EH (cell line): ENCODE results near the gene FEM1B.

Experiments
- DNase-seq: peaks from one replicate; pipeline ENCODE4 v3.0.0-alpha.2; 2015; ENCODE audit warnings: low read depth

Gene FEM1B

GRCh38 chr15:68326711-68327354 is 49.3 kb downstream of the FEM1B start:
- DNase-seq = no peak

GRCh38 chr15:68328443-68328842 is 50.9 kb downstream of the FEM1B start:
- peak; percentile 57 for DNase-seq

GRCh38 chr15:68328964-68329363 is 51.4 kb downstream of the FEM1B start:
- DNase-seq = no peak

- no peak for DNase-seq
Observed at GRCh38 chr15:68330416-68330815, 52.9 kb downstream of the FEM1B start.

- no peak for DNase-seq
Observed at GRCh38 chr15:68330901-68331300, 53.4 kb downstream of the FEM1B start.

- no peak for DNase-seq
Observed at GRCh38 chr15:68332266-68332665, 54.7 kb downstream of the FEM1B start.

- DNase-seq = peak; percentile 93
Observed at GRCh38 chr15:68333775-68334470, 56.4 kb downstream of the FEM1B start.

- DNase-seq = peak; percentile 93
Observed at GRCh38 chr15:68334661-68335124, 57.1 kb downstream of the FEM1B start.

- DNase-seq = peak; percentile 46
Observed at GRCh38 chr15:68335251-68335650, 57.7 kb downstream of the FEM1B start.

GRCh38 chr15:68335655-68336054 is 58.1 kb downstream of the FEM1B start:
- no peak for DNase-seq

GRCh38 chr15:68336516-68336915 is 59.0 kb downstream of the FEM1B start:
- no peak for DNase-seq

- peak; percentile 46 for DNase-seq
Observed at GRCh38 chr15:68337826-68338225, 60.3 kb downstream of the FEM1B start.

GRCh38 chr15:68339481-68339880 is 61.9 kb downstream of the FEM1B start:
- DNase-seq = no peak

GRCh38 chr15:68340726-68341671 is 63.5 kb downstream of the FEM1B start:
- DNase-seq = peak; percentile 83

GRCh38 chr15:68341760-68342725 is 64.5 kb downstream of the FEM1B start:
- DNase-seq = no peak

GRCh38 chr15:68343579-68344225 is 66.2 kb downstream of the FEM1B start:
- no peak for DNase-seq

GRCh38 chr15:68344600-68344999 is 67.1 kb downstream of the FEM1B start:
- no peak for DNase-seq
